ENCODE measurements around the gene CASKIN1.

DNA sequence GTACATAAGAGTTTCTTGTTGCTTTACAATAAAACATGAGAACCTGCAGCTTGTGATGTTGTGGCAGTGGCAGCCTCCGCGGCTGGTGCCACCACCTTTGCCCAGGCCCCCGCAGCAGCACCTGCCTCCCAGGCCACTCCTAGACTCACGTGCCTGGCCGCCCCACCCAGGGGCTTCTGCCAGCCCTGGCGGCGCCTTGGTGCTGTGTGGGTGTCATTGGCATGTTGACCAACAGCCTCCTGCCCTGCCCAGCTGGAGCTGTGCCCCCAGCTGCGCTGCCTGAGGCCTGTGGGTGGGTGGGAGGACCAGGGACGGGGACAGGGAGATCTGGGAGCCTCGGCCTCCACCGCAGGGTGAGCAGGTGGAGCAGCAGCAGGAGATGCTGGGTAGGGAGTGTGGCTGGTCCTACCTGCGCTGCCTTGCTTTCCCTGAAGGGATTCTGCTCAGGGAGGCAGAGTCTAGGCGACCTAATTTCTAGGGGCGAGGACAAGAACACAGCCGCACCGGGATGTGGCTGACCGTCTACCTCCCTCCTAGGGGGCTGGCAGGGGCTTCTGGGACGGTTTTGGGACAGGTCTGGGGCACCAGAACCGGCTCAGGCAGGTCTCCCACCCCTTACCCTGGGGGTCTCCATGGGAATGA lies 39.4 kb upstream of the CASKIN1 start:
- TF ChIP-seq ATF3 (IDR thresholded peaks at IDR 0.05; ENCODE audit: insufficient read depth, low read depth, low read length), result no peak
- TF ChIP-seq ZNF274 (IDR thresholded peaks at IDR 0.05; ENCODE audit: borderline replicate concordance, extremely low read depth, low read length), result no peak
- no peak for TF ChIP-seq BRCA1 (IDR thresholded peaks at IDR 0.05; ENCODE audit: low read depth, low read length)
- TF ChIP-seq, protein P1, sequence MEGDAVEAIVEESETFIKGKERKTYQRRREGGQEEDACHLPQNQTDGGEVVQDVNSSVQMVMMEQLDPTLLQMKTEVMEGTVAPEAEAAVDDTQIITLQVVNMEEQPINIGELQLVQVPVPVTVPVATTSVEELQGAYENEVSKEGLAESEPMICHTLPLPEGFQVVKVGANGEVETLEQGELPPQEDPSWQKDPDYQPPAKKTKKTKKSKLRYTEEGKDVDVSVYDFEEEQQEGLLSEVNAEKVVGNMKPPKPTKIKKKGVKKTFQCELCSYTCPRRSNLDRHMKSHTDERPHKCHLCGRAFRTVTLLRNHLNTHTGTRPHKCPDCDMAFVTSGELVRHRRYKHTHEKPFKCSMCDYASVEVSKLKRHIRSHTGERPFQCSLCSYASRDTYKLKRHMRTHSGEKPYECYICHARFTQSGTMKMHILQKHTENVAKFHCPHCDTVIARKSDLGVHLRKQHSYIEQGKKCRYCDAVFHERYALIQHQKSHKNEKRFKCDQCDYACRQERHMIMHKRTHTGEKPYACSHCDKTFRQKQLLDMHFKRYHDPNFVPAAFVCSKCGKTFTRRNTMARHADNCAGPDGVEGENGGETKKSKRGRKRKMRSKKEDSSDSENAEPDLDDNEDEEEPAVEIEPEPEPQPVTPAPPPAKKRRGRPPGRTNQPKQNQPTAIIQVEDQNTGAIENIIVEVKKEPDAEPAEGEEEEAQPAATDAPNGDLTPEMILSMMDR (IDR thresholded peaks at IDR 0.05; ENCODE audit: control extremely low read depth in 1 of 3, insufficient read depth in 1 of 3, low read depth in 1 of 3, low read length in 3 of 3), result no peak
- TF ChIP-seq, protein P2, sequence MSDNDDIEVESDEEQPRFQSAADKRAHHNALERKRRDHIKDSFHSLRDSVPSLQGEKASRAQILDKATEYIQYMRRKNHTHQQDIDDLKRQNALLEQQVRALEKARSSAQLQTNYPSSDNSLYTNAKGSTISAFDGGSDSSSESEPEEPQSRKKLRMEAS (IDR thresholded peaks at IDR 0.05), result no peak

Data from H1 (cell line).